ENCODE results near the gene MADD.

MADD gene

GRCh38 chr11:47276923-47277322, 7.0 kb downstream of the MADD start:
- no peak overlapping the region for H3K4me3 ChIP-seq (ENCODE audit: low read depth, low read length)

GRCh38 chr11:47278058-47278457, 8.1 kb downstream of the MADD start:
- TF ChIP-seq CTCF (IDR thresholded peaks at IDR 0.05; ENCODE audit: low read depth, low read length): no peak
- H3K4me3 ChIP-seq (ENCODE audit: low read depth, low read length): no peak overlapping the region

More at GRCh38 chr11:47276923-47277322, 7.0 kb downstream of the MADD start:
- no peak for TF ChIP-seq CTCF (IDR thresholded peaks at IDR 0.05; ENCODE audit: low read depth, low read length)

- no peak overlapping the region for H3K4me3 ChIP-seq (ENCODE audit: low read depth, low read length)
- TF ChIP-seq CTCF (IDR thresholded peaks at IDR 0.05; ENCODE audit: low read depth, low read length): no peak
These were observed 8.8 kb downstream of the MADD start for GRCh38 chr11:47278769-47279168.

- TF ChIP-seq CTCF (IDR thresholded peaks at IDR 0.05; ENCODE audit: low read depth, low read length): no peak
- no peak overlapping the region for H3K4me3 ChIP-seq (ENCODE audit: low read depth, low read length)
These were observed 10.2 kb downstream of the MADD start for GRCh38 chr11:47280099-47280498.

GRCh38 chr11:47280860-47281259, 10.9 kb downstream of the MADD start:
- TF ChIP-seq CTCF (IDR thresholded peaks at IDR 0.05; ENCODE audit: low read depth, low read length): no peak

GRCh38 chr11:47282462-47282861, 12.5 kb downstream of the MADD start:
- H3K4me3 ChIP-seq (ENCODE audit: low read depth, low read length): no peak overlapping the region
- TF ChIP-seq CTCF (IDR thresholded peaks at IDR 0.05; ENCODE audit: low read depth, low read length): no peak

More at GRCh38 chr11:47280860-47281259, 10.9 kb downstream of the MADD start:
- no peak overlapping the region for H3K4me3 ChIP-seq (ENCODE audit: low read depth, low read length)

GRCh38 chr11:47284151-47284550, 14.2 kb downstream of the MADD start:
- no peak for TF ChIP-seq CTCF (IDR thresholded peaks at IDR 0.05; ENCODE audit: low read depth, low read length)
- no peak overlapping the region for H3K4me3 ChIP-seq (ENCODE audit: low read depth, low read length)

Measured in WI38 (cell line).